IMR-90 (cell line): ENCODE data around the gene BEGAIN. TPM values are rescaled to one million over a fixed set of nuclear protein-coding genes. Genes with fewer than 3 reads are reported as not detected.

Experiments
- ATAC-seq: fragments of 200-7000 bp; cut with Tn5 transposase; 2 replicates; pipeline ENCODE4 v1.9.1; 2020; ENCODE audit warnings: low read depth, mild to moderate bottlenecking, moderate library complexity
- BruUV-seq: library from RNA; stranded (reverse); fragments of 400-500 nt; replicated peaks from 2 replicates; lab custom pipeline; 2021; lab: Mats Ljungman, UMichigan
- CTCF ChIA-PET: fragments of 300-600 bp; formaldehyde crosslinking; extraction: SDS; loops from one replicate; lab custom pipeline; 2021; ENCODE audit warnings: antibody characterized with exemption; lab: Yijun Ruan, JAX
- POLR2A ChIA-PET: fragments of 300-600 bp; sonication (Branson Sonifier 250); formaldehyde crosslinking; loops from one replicate; lab custom pipeline; 2022; ENCODE audit warnings: antibody characterized with exemption; ENCODE audit not compliant: unreplicated experiment; lab: Charles Lee
- DNase-seq: peaks from one replicate; pipeline ENCODE4 v3.0.0; 2013
- H2AFZ ChIP-seq: replicated peaks from 2 replicates; pipeline ENCODE3; 2013; ENCODE audit warnings: low read length, mild to moderate bottlenecking; ENCODE audit not compliant: poor library complexity
- H2AK5ac ChIP-seq: 2 replicates; pipeline ENCODE4 v1.6.1; 2013; ENCODE audit warnings: low read depth, low read length, inconsistent platforms
- H2AK9ac ChIP-seq: replicated peaks from 2 replicates; pipeline ENCODE3; 2013; ENCODE audit warnings: mild to moderate bottlenecking, low read depth, low read length, moderate library complexity; ENCODE audit not compliant: poor library complexity
- H2BK120ac ChIP-seq: 2 replicates; pipeline ENCODE4 v1.6.1; 2013; ENCODE audit warnings: low read depth, low read length, inconsistent platforms
- H2BK15ac ChIP-seq: 3 replicates; pipeline ENCODE4 v1.6.1; 2013; ENCODE audit warnings: low read depth, low read length, inconsistent platforms
- H2BK20ac ChIP-seq: 2 replicates; pipeline ENCODE4 v1.6.1; 2013; ENCODE audit warnings: low read depth, mild to moderate bottlenecking, inconsistent platforms, low read length, moderate library complexity
- H2BK5ac ChIP-seq: 2 replicates; pipeline ENCODE4 v1.6.1; 2013; ENCODE audit warnings: mild to moderate bottlenecking, low read depth, low read length, inconsistent platforms; ENCODE audit not compliant: poor library complexity, severe bottlenecking
- H3K14ac ChIP-seq: replicated peaks from 2 replicates; pipeline ENCODE4 v1.6.1; 2013; ENCODE audit warnings: low read depth, low read length, inconsistent platforms
- H3K18ac ChIP-seq: 2 replicates; pipeline ENCODE4 v1.6.1; 2013; ENCODE audit warnings: low read depth, low read length, control low read depth
- H3K23ac ChIP-seq: 2 replicates; pipeline ENCODE4 v1.6.1; 2013; ENCODE audit warnings: low read depth, low read length, inconsistent platforms
- H3K27ac ChIP-seq: 2 replicates; pipeline ENCODE4 v1.5.1; 2013; ENCODE audit warnings: mild to moderate bottlenecking, control low read depth, low read length; ENCODE audit not compliant: insufficient read depth
- H3K27me3 ChIP-seq: 2 replicates; pipeline ENCODE4 v1.6.1; 2013; ENCODE audit warnings: low read length; ENCODE audit not compliant: control insufficient read depth, insufficient read depth
- H3K36me3 ChIP-seq: 2 replicates; pipeline ENCODE4 v1.6.1; 2013; ENCODE audit warnings: low read length, mixed read lengths; ENCODE audit not compliant: control insufficient read depth, insufficient read depth
- H3K4ac ChIP-seq: 2 replicates; pipeline ENCODE4 v1.6.1; 2013; ENCODE audit warnings: low read depth, low read length, inconsistent platforms
- H3K4me1 ChIP-seq: 2 replicates; pipeline ENCODE4 v1.6.1; 2013; ENCODE audit warnings: low read length, mixed read lengths; ENCODE audit not compliant: control insufficient read depth, insufficient read depth
- H3K4me2 ChIP-seq: 2 replicates; pipeline ENCODE4 v1.6.1; 2013; ENCODE audit warnings: low read depth, mild to moderate bottlenecking, control low read depth, low read length, moderate library complexity
- H3K4me3 ChIP-seq: 2 replicates; pipeline ENCODE4 v1.5.1; 2013; ENCODE audit warnings: low read depth, mild to moderate bottlenecking, control low read depth, low read length, moderate library complexity; ENCODE audit not compliant: insufficient read depth
- H3K56ac ChIP-seq: 2 replicates; pipeline ENCODE4 v1.6.1; 2013; ENCODE audit warnings: low read length, inconsistent platforms; ENCODE audit not compliant: insufficient read depth; ENCODE audit errors: extremely low read depth
- H3K79me1 ChIP-seq, 2 experiments: 2 replicates each; pipeline ENCODE4 v1.6.1; 2013; ENCODE audit warnings: low read length in 2 of 2, inconsistent platforms in 1 of 2, low read depth in 1 of 2
- H3K9ac ChIP-seq: 2 replicates; pipeline ENCODE4 v1.6.1; 2013; ENCODE audit warnings: low read depth, low read length, control low read depth
- H3K9me1 ChIP-seq: 2 replicates; pipeline ENCODE4 v1.6.1; 2013; ENCODE audit warnings: low read length, inconsistent platforms; ENCODE audit not compliant: insufficient read depth
- H3K9me3 ChIP-seq: 2 replicates; pipeline ENCODE4 v1.6.1; 2013; ENCODE audit warnings: low read length; ENCODE audit not compliant: control insufficient read depth, insufficient read depth
- H4K20me1 ChIP-seq: 2 replicates; pipeline ENCODE4 v1.6.1; 2013; ENCODE audit warnings: low read length, inconsistent platforms; ENCODE audit not compliant: insufficient read depth
- H4K5ac ChIP-seq: 2 replicates; pipeline ENCODE4 v1.6.1; 2013; ENCODE audit warnings: mild to moderate bottlenecking, low read depth, low read length, control low read depth
- H4K8ac ChIP-seq, 2 experiments: 2 replicates each; pipeline ENCODE4 v1.6.1; 2013; ENCODE audit warnings: low read depth in 2 of 2, low read length in 2 of 2, control low read depth in 1 of 2, inconsistent platforms in 1 of 2
- H4K91ac ChIP-seq: 2 replicates; pipeline ENCODE4 v1.6.1; 2013; ENCODE audit warnings: low read depth, low read length, inconsistent platforms; ENCODE audit not compliant: insufficient read depth
- BHLHE40 ChIP-seq: fragments of 150-350 bp; IDR thresholded peaks from 2 replicates; pipeline ENCODE4 v1.6.1; 2016; ENCODE audit warnings: mild to moderate bottlenecking, low read depth, low read length
- CEBPB ChIP-seq: IDR thresholded peaks from 2 replicates; pipeline ENCODE4 v1.6.1; 2012; ENCODE audit warnings: low read depth, low read length, improper control_type of control experiment
- CHD1 ChIP-seq: IDR thresholded peaks from 2 replicates; pipeline ENCODE4 v1.6.1; 2012; ENCODE audit warnings: low read depth, low read length, improper control_type of control experiment
- CTCF ChIP-seq: conservative IDR thresholded peaks from 2 replicates; pipeline ENCODE4 v1.5.1; 2012; ENCODE audit warnings: mild to moderate bottlenecking, low read depth, low read length, improper control_type of control experiment
- ELK1 ChIP-seq: fragments of 150-350 bp; IDR thresholded peaks from 2 replicates; pipeline ENCODE4 v1.6.1; 2016; ENCODE audit warnings: low read depth, mild to moderate bottlenecking, low read length, moderate library complexity, borderline replicate concordance
- FOS ChIP-seq: fragments of 150-350 bp; IDR thresholded peaks from 2 replicates; pipeline ENCODE4 v1.6.1; 2016; ENCODE audit warnings: low read depth, low read length
- MAFK ChIP-seq: IDR thresholded peaks from 2 replicates; pipeline ENCODE4 v1.6.1; 2012; ENCODE audit warnings: low read depth, low read length, improper control_type of control experiment
- MAZ ChIP-seq: IDR thresholded peaks from 2 replicates; pipeline ENCODE4 v1.6.1; 2012; ENCODE audit warnings: low read depth, mild to moderate bottlenecking, low read length, improper control_type of control experiment, moderate library complexity, borderline replicate concordance
- NFE2L2 ChIP-seq: fragments of 150-350 bp; IDR thresholded peaks from 2 replicates; pipeline ENCODE4 v1.6.1; 2016; ENCODE audit warnings: low read depth, mild to moderate bottlenecking, low read length
- POLR2A ChIP-seq: IDR thresholded peaks from 2 replicates; pipeline ENCODE4 v1.6.1; 2012; ENCODE audit warnings: mild to moderate bottlenecking, low read depth, low read length
- RAD21 ChIP-seq: IDR thresholded peaks from 2 replicates; pipeline ENCODE4 v1.6.1; 2012; ENCODE audit warnings: low read length, improper control_type of control experiment
- RCOR1 ChIP-seq: IDR thresholded peaks from 2 replicates; pipeline ENCODE4 v1.6.1; 2012; ENCODE audit warnings: mild to moderate bottlenecking, low read length, improper control_type of control experiment; ENCODE audit not compliant: insufficient replicate concordance
- RFX5 ChIP-seq: IDR thresholded peaks from 2 replicates; pipeline ENCODE4 v1.8.0; 2012; ENCODE audit warnings: low read depth, mild to moderate bottlenecking, low read length, moderate library complexity
- WGBS, 2 experiments: methylation state at CpG; one replicate each; pipeline versions ENCODE4 v1.1.5 to v1.1.7; 2013; ENCODE audit warnings: missing lambda C conversion rate in 2 of 2; ENCODE audit not compliant: insufficient read length in 1 of 2; ENCODE audit errors: extremely low coverage in 2 of 2; 5-methylcytosine and 5-hydroxymethylcytosine counted together
- dilution Hi-C: fragments of 300-500 bp; cut with HindIII; formaldehyde crosslinking; loops from one replicate; pipeline ENCODE4 v1.14.3; 2018; ENCODE audit warnings: low sequenced_read_pairs; ENCODE audit not compliant: unreplicated experiment
- in situ Hi-C: fragments of 300-500 bp; cut with MboI; formaldehyde crosslinking; loops from 3 replicates; pipeline ENCODE4 v1.14.3; 2019; ENCODE audit warnings: low sequenced_read_pairs, inconsistent platforms, mixed read lengths
- intact Hi-C: fragments of 100-400 bp; cut with micrococcal nuclease; formaldehyde crosslinking; loops from 2 replicates; pipeline ENCODE4 v1.10.0; 2022
- polyA plus RNA-seq, 3 experiments: library from polyadenylated mRNA; depleted of rRNA; stranded (reverse); fragments of >200 nt; gene quantifications; 2 replicates each; pipeline ENCODE4 v1.2.3, GENCODE V29; 2012; ENCODE audit warnings: low replicate concordance in 1 of 3
- total RNA-seq: library from RNA; depleted of rRNA; stranded (reverse); fragments of >200 nt; gene quantifications from 2 replicates; pipeline ENCODE4 v1.2.3, GENCODE V29; 2012

The BEGAIN gene
- total and polyA plus RNA-seq, 2 of the 4 experiments (the other 2 are of a cell fraction): 0.18 to 0.99 TPM

- no peak overlapping the region for H2AFZ ChIP-seq
- DNase-seq: no peak
- no peaks in the 10 kb centered on the region for H3K9me3 ChIP-seq
- no peak overlapping the region for H4K91ac ChIP-seq
- H4K20me1 ChIP-seq: peaks cover 10% of the 10 kb centered on the region; the same call in 1 of the 2 replicates
- H2BK5ac ChIP-seq: no peak overlapping the region
- no peak overlapping the region for H3K23ac ChIP-seq
- no peak overlapping the region for H3K4me2 ChIP-seq
- H3K14ac ChIP-seq: no peak overlapping the region
- no peaks in the 10 kb centered on the region for H3K4me1 ChIP-seq
- no peak overlapping the region for H2BK15ac ChIP-seq
- H3K36me3 ChIP-seq: no peaks in the 10 kb centered on the region
- no peak overlapping the region for H3K9ac ChIP-seq
- H3K27ac ChIP-seq: no peak overlapping the region
- no peak overlapping the region for H2AK9ac ChIP-seq
- in situ Hi-C loops: no loop called here
- BruUV-seq: no TSS peak
- no peaks in the 10 kb centered on the region for H3K27me3 ChIP-seq
- H3K4me3 ChIP-seq: no peak overlapping the region
- intact Hi-C loops: no loop called here
- no peak for ATAC-seq
- no peaks in the 10 kb centered on the region for H3K9me1 ChIP-seq
- dilution Hi-C loops: no loop called here
- H3K79me1 ChIP-seq: peaks cover 0 to 6% of the 10 kb centered on the region in 2 experiments; a peak in 1 of 4 replicates
- H3K18ac ChIP-seq: no peak overlapping the region
- no peak overlapping the region for H3K4ac ChIP-seq
- no peak overlapping the region for H4K5ac ChIP-seq
- POLR2A ChIA-PET: no interaction called here
- no peak overlapping the region for H4K8ac ChIP-seq
- H2AK5ac ChIP-seq: no peak overlapping the region
- H2BK20ac ChIP-seq: no peak overlapping the region
- no peak for TF ChIP-seq MAZ
- TF ChIP-seq CEBPB: no peak
- TF ChIP-seq ELK1: no peak
- no peak for TF ChIP-seq RFX5
- TF ChIP-seq NFE2L2: no peak
- no peak for TF ChIP-seq RAD21
- TF ChIP-seq CTCF: no peak
- no peak for TF ChIP-seq CHD1
- no peak for TF ChIP-seq RCOR1
- TF ChIP-seq MAFK: no peak
- no peak for TF ChIP-seq BHLHE40
- no peak for TF ChIP-seq POLR2A
- no peak for TF ChIP-seq FOS
- no peak overlapping the region for H3K56ac ChIP-seq
- CTCF ChIA-PET: no interaction called here
- WGBS, 2 experiments: no CpG with 5 or more reads among the region's 4 CpGs
- H2BK120ac ChIP-seq: no peak overlapping the region
Observed at GRCh38 chr14:100494645-100495044, 92.6 kb downstream of the BEGAIN start.
